ENCODE data around the gene ZBTB11.
"Not testable (repeated sequence)": the region's sequence is repeated elsewhere in the genome, so short reads cannot be mapped to it uniquely, and the experiment has no call there.

Gene ZBTB11

DNA sequence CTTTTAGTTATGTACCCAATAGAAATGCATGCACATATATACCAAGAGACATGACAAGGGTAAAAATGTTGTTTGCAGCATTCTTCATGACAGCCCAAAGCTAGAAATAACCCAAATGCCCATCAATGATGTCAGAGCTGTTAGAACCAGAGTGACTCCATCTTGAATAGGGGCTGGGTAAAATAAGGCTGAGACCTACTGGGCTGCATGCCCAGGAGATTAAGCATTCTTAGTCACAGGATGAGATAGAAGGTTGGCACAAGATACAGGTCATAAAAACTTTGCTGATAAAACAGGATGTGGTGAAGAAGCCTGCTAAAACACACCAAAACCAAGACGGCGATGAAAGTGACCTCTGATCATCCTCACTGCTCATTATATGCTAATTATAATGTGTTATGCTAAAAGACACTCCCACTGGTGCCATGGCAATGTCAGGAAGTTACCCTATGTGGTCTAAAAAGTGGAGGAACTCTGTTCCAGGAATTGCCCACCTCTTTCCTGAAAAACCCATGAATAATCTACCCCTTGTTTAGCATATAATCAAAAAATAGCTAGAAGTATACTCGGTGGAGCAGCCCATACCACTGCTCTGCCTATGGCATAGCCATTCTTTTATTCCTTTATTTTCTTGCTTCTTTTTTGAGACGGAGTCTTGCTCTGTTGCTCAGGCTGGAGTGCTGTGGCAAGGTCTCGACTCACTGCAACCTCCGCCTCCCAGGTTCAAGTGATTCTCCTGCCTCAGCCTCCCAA is 32.9 kb downstream of the ZBTB11 start:
- no peak for TF ChIP-seq CTCF (conservative IDR thresholded peaks at IDR 0.05; ENCODE audit: low read depth)
- ChIA-PET POLR2A (ENCODE audit: low non-redundant PET) (no interaction called here), CTCF (interaction anchor here (0.7 kb wide), 1 partner anchor 19 kb away, joined by 4 read pairs; no protein-coding TSS in a partner anchor)
- no peak for DNase-seq (ENCODE audit: low spot score)
- H3K27ac ChIP-seq = peak overlapping the region; percentile 66

DNA sequence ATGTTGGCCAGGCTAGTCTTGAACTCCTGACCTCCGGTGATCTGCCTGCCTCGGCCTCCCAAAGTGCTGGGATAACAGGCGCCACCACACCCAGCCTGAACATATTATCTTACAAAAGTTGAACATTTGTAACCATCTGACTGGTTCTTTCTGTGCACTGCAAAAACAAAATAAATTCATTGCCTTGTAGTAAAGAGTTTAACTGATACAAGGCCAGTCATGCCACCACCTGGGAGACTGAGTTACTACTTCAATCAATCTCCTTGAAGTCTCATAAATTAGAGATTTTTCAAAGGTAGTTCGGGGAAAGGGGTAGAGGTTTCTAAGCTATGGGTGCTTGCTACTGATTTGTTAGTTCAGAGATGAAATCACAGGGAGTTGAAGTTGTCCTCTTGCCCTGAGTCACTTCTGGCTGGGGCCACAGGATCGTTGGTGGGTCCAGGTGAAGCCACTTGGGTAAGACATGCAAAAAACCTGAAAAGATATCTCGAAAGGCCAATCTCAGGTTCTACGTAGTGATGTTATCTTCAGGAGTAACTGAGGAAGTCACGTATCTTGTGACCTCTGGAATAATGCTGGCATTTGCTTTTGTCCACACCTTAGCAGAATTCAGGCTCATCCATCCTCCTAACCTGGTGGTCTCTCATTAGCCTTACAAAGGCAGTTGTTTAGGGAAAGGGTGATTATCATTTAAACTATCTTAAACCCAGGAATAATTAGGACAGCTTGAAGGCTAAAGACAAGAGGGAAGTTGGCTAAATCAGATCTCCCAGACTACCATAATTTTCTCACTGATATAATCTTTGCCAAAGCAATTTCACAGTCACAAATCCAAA is 33.7 kb downstream of the ZBTB11 start:
- CTCF ChIA-PET = interaction anchor here (0.6 kb wide), 1 partner anchor 22 kb away, joined by 4 read pairs; no protein-coding TSS in a partner anchor
- no peak overlapping the region for H3K27ac ChIP-seq
- POLR2A ChIA-PET (ENCODE audit: low non-redundant PET) = no interaction called here
- TF ChIP-seq CTCF (conservative IDR thresholded peaks at IDR 0.05; ENCODE audit: low read depth) = no peak
- no peak for DNase-seq (ENCODE audit: low spot score)

- TF ChIP-seq CTCF (conservative IDR thresholded peaks at IDR 0.05; ENCODE audit: low read depth) = no peak
- no peak for DNase-seq (ENCODE audit: low spot score)
- ChIA-PET CTCF (no interaction called here), POLR2A (ENCODE audit: low non-redundant PET) (no interaction called here)
- H3K27ac ChIP-seq = no peak overlapping the region
These were observed 34.5 kb downstream of the ZBTB11 start for GRCh38 chr3:101642441-101642840.

- DNase-seq (ENCODE audit: low spot score); CTCF ChIA-PET; POLR2A ChIA-PET (ENCODE audit: low non-redundant PET); H3K27ac ChIP-seq: not testable (repeated sequence)
These were observed 35.4 kb downstream of the ZBTB11 start for GRCh38 chr3:101641397-101642115.

- POLR2A ChIA-PET (ENCODE audit: low non-redundant PET) = no interaction called here
- CTCF ChIA-PET = interaction anchor here (0.5 kb wide), 1 partner anchor 76 kb away, joined by 5 read pairs; no protein-coding TSS in a partner anchor
These were observed 36.7 kb downstream of the ZBTB11 start for GRCh38 chr3:101640256-101640655.

DNA sequence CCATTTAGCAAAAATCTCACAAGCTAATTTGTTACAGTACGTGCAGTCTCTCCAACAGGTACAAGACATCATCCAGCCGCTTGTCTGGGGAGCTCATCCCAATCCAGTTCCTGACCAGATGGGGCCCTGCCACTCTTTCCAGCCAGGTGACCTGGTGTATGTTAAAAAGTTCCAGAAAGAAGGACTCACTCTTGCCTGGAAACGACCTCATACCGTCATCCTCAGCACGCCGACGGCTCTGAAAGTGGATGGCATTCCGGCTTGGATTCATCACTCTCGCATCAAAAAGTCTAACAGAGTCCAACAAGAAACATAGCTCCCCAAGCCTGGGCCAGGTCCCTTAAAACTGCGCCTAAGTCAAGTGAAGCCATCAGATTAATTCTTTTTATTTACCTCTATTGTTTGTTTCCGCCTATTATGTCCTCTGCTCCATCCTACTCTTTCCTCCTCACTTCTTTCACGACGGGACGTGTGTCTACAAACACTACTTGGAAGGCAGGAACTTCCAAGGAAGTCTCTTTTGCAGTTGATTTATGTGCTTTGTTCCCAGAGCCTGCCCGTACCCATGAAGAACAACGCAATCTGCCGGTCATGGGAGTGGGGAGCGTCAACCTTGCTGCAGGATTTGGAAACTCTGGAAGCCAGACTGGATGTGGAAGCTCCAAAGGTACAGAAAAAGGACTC is 37.5 kb downstream of the ZBTB11 start:
- POLR2A ChIA-PET (ENCODE audit: low non-redundant PET) = no interaction called here
- H3K27ac ChIP-seq = no peak overlapping the region
- CTCF ChIA-PET = no interaction called here
- DNase-seq (ENCODE audit: low spot score) = no peak
- no peak for TF ChIP-seq CTCF (conservative IDR thresholded peaks at IDR 0.05; ENCODE audit: low read depth)

More at GRCh38 chr3:101640256-101640655, 36.7 kb downstream of the ZBTB11 start:
- no peak for DNase-seq (ENCODE audit: low spot score)
- TF ChIP-seq CTCF (conservative IDR thresholded peaks at IDR 0.05; ENCODE audit: low read depth) = no peak
- no peak overlapping the region for H3K27ac ChIP-seq
